ENCODE data around the gene UBASH3B.
A peak's percentile ranks its signal among the peaks of the same experiment; 100 is the strongest.
"Not testable (repeated sequence)": the region's sequence is repeated elsewhere in the genome, so short reads cannot be mapped to it uniquely, and the experiment has no call there.

The UBASH3B gene

DNA sequence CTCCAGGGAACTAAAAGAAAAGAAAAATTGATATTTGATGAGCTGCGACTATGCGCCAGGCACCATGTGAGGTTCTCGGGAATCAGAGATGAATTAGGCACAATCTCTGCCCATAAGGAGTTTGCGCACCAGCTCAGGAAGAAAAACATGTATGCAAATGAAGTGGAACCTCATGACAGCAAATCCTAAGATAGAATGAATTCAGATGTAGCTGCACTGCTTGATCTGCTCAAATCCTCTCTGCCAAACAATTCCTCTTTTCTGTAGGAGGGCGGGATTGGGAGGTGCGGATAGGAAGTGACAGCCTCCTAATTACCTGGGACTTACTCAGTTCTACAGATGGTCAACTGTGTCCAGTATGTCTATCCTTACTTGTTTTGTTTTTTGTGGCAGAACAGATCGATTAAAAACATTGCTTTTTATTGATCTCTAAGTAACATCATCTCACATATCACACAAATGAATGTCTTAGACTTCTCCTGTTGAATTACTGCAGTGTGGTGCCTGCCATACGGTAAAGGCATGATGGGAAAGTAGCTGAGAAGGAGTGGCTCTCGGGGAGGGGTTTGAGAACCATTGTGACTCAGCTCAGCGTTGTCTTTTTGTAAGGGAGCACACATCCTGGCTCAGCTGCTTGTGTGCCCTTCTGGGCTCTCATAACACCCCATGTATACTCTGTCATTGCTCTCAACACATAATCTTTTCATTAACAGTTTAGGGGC lies 196.7 kb downstream of the UBASH3B start:
- TF ChIP-seq, protein P1, sequence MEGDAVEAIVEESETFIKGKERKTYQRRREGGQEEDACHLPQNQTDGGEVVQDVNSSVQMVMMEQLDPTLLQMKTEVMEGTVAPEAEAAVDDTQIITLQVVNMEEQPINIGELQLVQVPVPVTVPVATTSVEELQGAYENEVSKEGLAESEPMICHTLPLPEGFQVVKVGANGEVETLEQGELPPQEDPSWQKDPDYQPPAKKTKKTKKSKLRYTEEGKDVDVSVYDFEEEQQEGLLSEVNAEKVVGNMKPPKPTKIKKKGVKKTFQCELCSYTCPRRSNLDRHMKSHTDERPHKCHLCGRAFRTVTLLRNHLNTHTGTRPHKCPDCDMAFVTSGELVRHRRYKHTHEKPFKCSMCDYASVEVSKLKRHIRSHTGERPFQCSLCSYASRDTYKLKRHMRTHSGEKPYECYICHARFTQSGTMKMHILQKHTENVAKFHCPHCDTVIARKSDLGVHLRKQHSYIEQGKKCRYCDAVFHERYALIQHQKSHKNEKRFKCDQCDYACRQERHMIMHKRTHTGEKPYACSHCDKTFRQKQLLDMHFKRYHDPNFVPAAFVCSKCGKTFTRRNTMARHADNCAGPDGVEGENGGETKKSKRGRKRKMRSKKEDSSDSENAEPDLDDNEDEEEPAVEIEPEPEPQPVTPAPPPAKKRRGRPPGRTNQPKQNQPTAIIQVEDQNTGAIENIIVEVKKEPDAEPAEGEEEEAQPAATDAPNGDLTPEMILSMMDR (IDR thresholded peaks at IDR 0.05; ENCODE audit: low read depth, low read length) = no peak
- no peak for DNase-seq (ENCODE audit: extremely low read depth, low read depth)

DNA sequence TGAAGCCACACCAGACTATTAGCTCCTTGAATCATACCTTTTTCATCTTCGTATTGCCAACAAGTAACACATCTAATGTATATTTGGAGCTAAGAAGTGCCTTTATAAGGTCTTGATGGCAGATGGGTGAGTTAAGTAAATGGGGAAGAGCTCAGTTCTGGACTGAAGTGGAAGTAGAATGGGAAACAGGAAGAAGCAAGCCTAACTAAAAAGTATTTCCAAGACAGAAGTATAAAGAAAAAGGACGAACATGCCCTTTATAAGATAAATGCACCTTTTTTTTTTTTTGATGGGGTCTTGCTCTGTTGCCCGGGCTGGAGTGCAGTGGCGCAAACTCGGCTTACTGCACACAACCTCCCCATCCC lies 197.3 kb downstream of the UBASH3B start:
- TF ChIP-seq, protein P1 (IDR thresholded peaks at IDR 0.05; ENCODE audit: low read depth, low read length) = no peak
- no peak for DNase-seq (ENCODE audit: extremely low read depth, low read depth)

DNA sequence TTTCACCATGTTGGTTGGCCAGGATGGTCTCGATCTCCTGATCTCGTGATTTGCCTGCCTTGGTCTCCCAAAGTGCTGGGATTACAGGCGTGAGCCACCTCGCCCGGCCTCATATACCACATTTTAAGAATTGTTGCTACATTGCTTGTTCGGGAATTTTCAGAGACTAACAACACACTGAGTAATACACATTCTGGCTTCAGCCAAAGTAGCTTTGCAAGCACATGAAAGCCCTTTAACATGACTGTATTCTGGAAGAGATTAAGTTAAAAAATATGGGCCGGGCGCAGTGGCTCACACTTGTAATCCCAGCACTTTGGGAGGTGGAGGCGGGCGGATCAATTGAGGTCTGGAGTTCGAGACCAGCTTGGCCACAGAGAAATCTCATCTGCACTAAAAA lies 197.7 kb downstream of the UBASH3B start:
- TF ChIP-seq, protein P1 (IDR thresholded peaks at IDR 0.05; ENCODE audit: low read depth, low read length) = no peak

DNA sequence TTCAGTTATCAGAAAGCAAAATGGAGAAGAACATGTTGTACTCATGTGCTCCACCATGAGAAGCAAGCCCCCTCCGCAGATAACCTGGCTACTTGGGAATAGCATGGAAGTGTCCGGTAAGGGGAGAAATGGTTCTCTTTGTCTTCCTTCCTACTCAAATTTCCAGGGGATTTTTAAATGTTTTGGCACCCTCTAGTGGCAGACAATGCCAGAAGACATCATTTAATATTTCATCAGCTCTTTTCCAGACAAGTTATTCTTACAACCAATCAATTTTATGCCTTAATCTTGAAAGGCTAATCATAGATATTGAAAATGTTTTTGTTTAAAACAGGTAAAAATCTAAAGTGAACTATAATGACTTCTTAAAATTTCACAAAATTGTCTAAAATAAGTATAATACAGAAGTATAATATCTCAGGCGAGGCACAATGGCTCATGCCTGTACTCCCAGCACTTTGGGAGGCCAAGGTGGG lies 198.5 kb downstream of the UBASH3B start:
- TF ChIP-seq, protein P1 (IDR thresholded peaks at IDR 0.05; ENCODE audit: low read depth, low read length) = peak; percentile 62
- DNase-seq (ENCODE audit: extremely low read depth, low read depth) = peak; percentile 69

More for the DNA sequence above, 197.7 kb downstream of the UBASH3B start:
- no peak for DNase-seq (ENCODE audit: extremely low read depth, low read depth)

DNA sequence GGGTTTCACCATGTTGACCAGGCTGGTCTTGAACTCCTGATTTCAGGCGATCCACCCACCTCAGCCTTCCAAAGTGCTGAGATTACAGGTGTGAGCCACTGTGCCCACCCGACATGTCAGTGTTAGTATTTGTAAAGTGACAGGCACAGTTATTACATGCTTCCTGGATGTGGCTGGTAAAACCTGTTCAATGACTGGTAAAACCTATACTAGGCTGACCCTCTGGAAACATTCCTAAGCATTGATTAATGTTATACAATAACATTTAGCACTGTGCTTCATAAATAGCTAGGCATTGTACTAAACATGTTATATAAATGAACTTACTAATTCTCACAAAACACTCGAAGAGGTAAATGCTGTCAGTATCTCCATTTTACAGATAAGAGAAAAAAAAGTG lies 206.1 kb downstream of the UBASH3B start:
- TF ChIP-seq, protein P1 (IDR thresholded peaks at IDR 0.05; ENCODE audit: low read depth, low read length) = no peak
- DNase-seq (ENCODE audit: extremely low read depth, low read depth) = no peak

DNA sequence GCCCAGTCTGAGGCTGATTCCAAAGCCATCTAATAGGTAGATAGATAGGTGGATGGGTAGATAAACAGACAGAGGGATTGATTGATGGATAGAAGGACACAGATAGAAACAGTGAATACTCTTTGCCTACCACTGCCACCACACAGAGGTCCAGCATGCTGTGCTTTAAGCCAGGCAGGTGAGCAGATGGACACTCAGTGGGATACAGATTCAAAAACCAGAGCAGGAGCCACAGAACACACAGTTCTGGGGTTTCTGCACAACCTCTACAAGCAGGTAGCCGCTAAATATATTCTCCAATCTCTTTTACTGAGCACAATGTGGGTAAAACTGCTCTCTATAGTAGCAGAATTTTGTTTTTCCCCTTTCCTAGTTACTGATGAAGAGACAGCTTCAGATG lies 206.6 kb downstream of the UBASH3B start:
- no peak for DNase-seq (ENCODE audit: extremely low read depth, low read depth)
- TF ChIP-seq, protein P1 (IDR thresholded peaks at IDR 0.05; ENCODE audit: low read depth, low read length) = no peak

DNA sequence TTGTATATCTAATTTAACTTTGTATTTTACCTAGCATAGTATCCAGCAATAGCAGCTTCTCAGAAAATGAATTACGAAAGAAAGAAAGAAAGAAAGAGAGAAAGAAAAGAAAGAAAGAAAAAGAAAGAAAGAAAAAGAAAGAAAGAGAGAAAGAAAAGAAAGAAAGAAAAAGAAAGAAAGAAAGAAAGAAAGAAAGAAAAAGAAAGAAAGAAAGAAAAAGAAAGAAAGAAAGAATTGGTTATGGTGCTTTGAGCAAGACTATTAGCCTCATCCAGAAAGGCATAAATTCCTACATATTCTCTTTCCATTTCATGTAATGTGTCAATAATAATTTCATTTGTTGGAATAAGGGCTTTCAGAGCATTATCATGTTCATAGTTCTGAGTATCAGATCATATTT lies 207.6 kb downstream of the UBASH3B start:
- DNase-seq (ENCODE audit: extremely low read depth, low read depth) = not testable (repeated sequence)
